OCI-LY7 (cell line): Measurements from ENCODE around the gene PKHD1. TPM values are rescaled to one million over a fixed set of nuclear protein-coding genes. Genes with fewer than 3 reads are reported as not detected.

Source experiments
- BruUV-seq: library from RNA; stranded (reverse); fragments of 400-500 nt; replicated peaks from 2 replicates; lab custom pipeline; 2021; lab: Mats Ljungman, UMichigan
- CTCF ChIA-PET: fragments of 300-600 bp; sonication (Branson Sonifier 250); formaldehyde crosslinking; loops from one replicate; lab custom pipeline; 2022; ENCODE audit warnings: antibody characterized with exemption; ENCODE audit not compliant: unreplicated experiment; lab: Charles Lee
- POLR2A ChIA-PET: fragments of 300-600 bp; sonication (Branson Sonifier 250); formaldehyde crosslinking; loops from one replicate; lab custom pipeline; 2022; ENCODE audit warnings: antibody characterized with exemption; lab: Charles Lee
- DNase-seq: peaks from one replicate; pipeline ENCODE4 v3.0.0-alpha.2; 2015; ENCODE audit warnings: low spot score
- H2AFZ ChIP-seq: fragments of 200-600 bp; sonication (generic), shearing (Covaris generic); 2 replicates; pipeline ENCODE4 v1.6.1; 2014; ENCODE audit warnings: mild to moderate bottlenecking, antibody characterized with exemption, low read length, moderate library complexity
- H3K27ac ChIP-seq: fragments of 200-600 bp; sonication (generic); 2 replicates; pipeline ENCODE4 v1.5.1; 2014; ENCODE audit warnings: mixed run types, low read depth, mild to moderate bottlenecking, moderate library complexity, low read length, inconsistent platforms; ENCODE audit not compliant: poor library complexity, severe bottlenecking
- H3K36me3 ChIP-seq: fragments of 200-600 bp; sonication (generic); 2 replicates; pipeline ENCODE4 v1.6.1; 2014; ENCODE audit warnings: mild to moderate bottlenecking, antibody characterized with exemption, low read length, moderate library complexity, mixed read lengths; ENCODE audit not compliant: insufficient read depth
- H3K4me1 ChIP-seq: fragments of 200-600 bp; sonication (generic); 2 replicates; pipeline ENCODE4 v1.5.1; 2014; ENCODE audit warnings: mild to moderate bottlenecking, low read length; ENCODE audit not compliant: insufficient read depth, poor library complexity, severe bottlenecking
- H3K4me2 ChIP-seq: fragments of 200-600 bp; sonication (generic); 2 replicates; pipeline ENCODE4 v1.6.1; 2014; ENCODE audit warnings: mild to moderate bottlenecking, low read length
- H3K4me3 ChIP-seq: fragments of 200-600 bp; sonication (generic); 2 replicates; pipeline ENCODE4 v1.5.1; 2014; ENCODE audit warnings: mild to moderate bottlenecking, low read depth, low read length; ENCODE audit not compliant: poor library complexity, severe bottlenecking
- H3K79me2 ChIP-seq: fragments of 200-600 bp; sonication (generic); 2 replicates; pipeline ENCODE4 v1.6.1; 2016; ENCODE audit warnings: low read depth, mild to moderate bottlenecking, low read length, moderate library complexity, mixed read lengths; ENCODE audit not compliant: insufficient read depth
- H3K9me2 ChIP-seq: fragments of 200-600 bp; sonication (generic); 2 replicates; pipeline ENCODE4 v1.6.1; 2016; ENCODE audit warnings: mild to moderate bottlenecking, low read length, mixed read lengths; ENCODE audit not compliant: insufficient read depth
- H3K9me3 ChIP-seq: fragments of 200-600 bp; sonication (generic); 2 replicates; pipeline ENCODE4 v1.6.1; 2014; ENCODE audit warnings: mild to moderate bottlenecking, mixed run types, low read length, mixed read lengths
- H4K20me1 ChIP-seq: fragments of 200-600 bp; sonication (generic); 2 replicates; pipeline ENCODE4 v1.6.1; 2014; ENCODE audit warnings: mild to moderate bottlenecking, antibody characterized with exemption, low read length, moderate library complexity, mixed read lengths; ENCODE audit not compliant: insufficient read depth
- CTCF ChIP-seq: fragments of 200-600 bp; sonication (generic); conservative IDR thresholded peaks from 2 replicates; pipeline ENCODE4 v1.5.1; 2014; ENCODE audit warnings: mild to moderate bottlenecking, antibody characterized with exemption, low read length, moderate library complexity, mixed read lengths
- EZH2phosphoT487 ChIP-seq: fragments of 200-600 bp; sonication (generic); IDR thresholded peaks from 2 replicates; pipeline ENCODE4 v1.6.1; 2018; ENCODE audit warnings: low read depth, borderline replicate concordance, mild to moderate bottlenecking, mixed run types, antibody characterized with exemption, low read length, moderate library complexity, mixed read lengths
- intact Hi-C: fragments of 100-400 bp; cut with micrococcal nuclease; formaldehyde crosslinking; loops from one replicate; pipeline ENCODE4 v1.10.0; 2022; ENCODE audit not compliant: unreplicated experiment
- total RNA-seq, 2 experiments: library from RNA; depleted of rRNA in 1 of 2; stranded (reverse); fragments of >200 nt in 1 of 2; shearing (Covaris generic) in 1 of 2; gene quantifications; 2 replicates each; pipeline ENCODE4 v1.2.3, GENCODE V29; 2014 to 2022

Gene PKHD1
- total RNA-seq, 2 experiments from 2014 or later: not detected

- no peak overlapping the region for H3K4me3 ChIP-seq
- no peaks in the 10 kb centered on the region for H3K9me2 ChIP-seq
- H3K9me3 ChIP-seq: no peaks in the 10 kb centered on the region
- no peaks in the 10 kb centered on the region for H3K4me1 ChIP-seq
- POLR2A ChIA-PET: interaction anchor here (1.5 kb wide), 1 partner anchor 11 kb away, joined by 7 read pairs; no protein-coding TSS in a partner anchor
- intact Hi-C loops: no loop called here
- H3K27ac ChIP-seq: no peak overlapping the region
- TF ChIP-seq CTCF (no peak), EZH2phosphoT487 (no peak)
- H2AFZ ChIP-seq: no peak overlapping the region
- CTCF ChIA-PET: no interaction called here
- BruUV-seq: no TSS peak
- DNase-seq: no peak
- no peaks in the 10 kb centered on the region for H4K20me1 ChIP-seq
- H3K4me2 ChIP-seq: no peak overlapping the region
- H3K36me3 ChIP-seq: no peaks in the 10 kb centered on the region
- no peaks in the 10 kb centered on the region for H3K79me2 ChIP-seq
These were observed 125.1 kb downstream of the PKHD1 start for GRCh38 chr6:51962354-51962753.

- H3K36me3 ChIP-seq: no peaks in the 10 kb centered on the region
- H3K4me3 ChIP-seq: no peak overlapping the region
- no peaks in the 10 kb centered on the region for H3K79me2 ChIP-seq
- no peaks in the 10 kb centered on the region for H3K9me2 ChIP-seq
- H4K20me1 ChIP-seq: no peaks in the 10 kb centered on the region
- H3K4me2 ChIP-seq: no peak overlapping the region
- POLR2A ChIA-PET: no interaction called here
- H2AFZ ChIP-seq: no peak overlapping the region
- CTCF ChIA-PET: interaction anchor here (0.5 kb wide), 1 partner anchor 180 kb away, joined by 6 read pairs; no protein-coding TSS in a partner anchor
- no peaks in the 10 kb centered on the region for H3K9me3 ChIP-seq
- TF ChIP-seq CTCF (no peak), EZH2phosphoT487 (no peak)
- no peaks in the 10 kb centered on the region for H3K4me1 ChIP-seq
- intact Hi-C loops: no loop called here
- BruUV-seq: no TSS peak
- no peak overlapping the region for H3K27ac ChIP-seq
- no peak for DNase-seq
These were observed 127.0 kb downstream of the PKHD1 start for GRCh38 chr6:51960419-51960818.

- Histone ChIP-seq H3K4me1 (no peaks in the 10 kb centered on the region), H4K20me1 (no peaks in the 10 kb centered on the region), H3K36me3 (no peaks in the 10 kb centered on the region), H3K27ac (no peak overlapping the region), H3K4me2 (no peak overlapping the region), H3K9me2 (no peaks in the 10 kb centered on the region), H3K9me3 (no peaks in the 10 kb centered on the region), H2AFZ (no peak overlapping the region), H3K4me3 (no peak overlapping the region), H3K79me2 (no peaks in the 10 kb centered on the region)
- peak; percentile 55 for DNase-seq
- intact Hi-C loops: loop anchor here (5.0 to 10.0 kb wide), 2 partner anchors 105 to 1143 kb away; partner anchors contain the start of gene TFAP2B
- no TSS peak for BruUV-seq
- CTCF ChIA-PET: interaction anchor here (0.5 kb wide), 1 partner anchor 180 kb away, joined by 6 read pairs; no protein-coding TSS in a partner anchor
- POLR2A ChIA-PET: no interaction called here
- TF ChIP-seq EZH2phosphoT487: no peak
- peak; percentile 91 for TF ChIP-seq CTCF
These were observed 127.5 kb downstream of the PKHD1 start for GRCh38 chr6:51959744-51960383.
